Mucosa of rectum (tissue), 2 donors: ENCODE results near the gene GRPEL1.

Experiments
- H3K27ac ChIP-seq, 2 donors: one replicate each; pipeline ENCODE4 v1.7.0; 2013; ENCODE audit warnings: inconsistent platforms in 2 of 2, low read depth in 2 of 2, low read length in 2 of 2
- H3K27me3 ChIP-seq, 2 donors: one replicate each; pipeline ENCODE4 v1.7.0; 2013; ENCODE audit warnings: low read length in 2 of 2; ENCODE audit not compliant: control insufficient read depth in 2 of 2, insufficient read depth in 2 of 2
- H3K36me3 ChIP-seq, 2 donors: one replicate each; pipeline ENCODE4 v1.7.0; 2013; ENCODE audit warnings: low read length in 2 of 2; ENCODE audit not compliant: control insufficient read depth in 2 of 2, insufficient read depth in 2 of 2
- H3K4me1 ChIP-seq, 2 donors: one replicate each; pipeline ENCODE4 v1.7.0; 2013; ENCODE audit warnings: low read length in 2 of 2, mild to moderate bottlenecking in 1 of 2; ENCODE audit not compliant: control insufficient read depth in 2 of 2, insufficient read depth in 2 of 2
- H3K4me3 ChIP-seq, 2 donors: one replicate each; pipeline ENCODE4 v1.7.0; 2013; ENCODE audit warnings: low read length in 2 of 2
- H3K9ac ChIP-seq, 2 donors: one replicate each; pipeline ENCODE4 v1.7.0; 2013; ENCODE audit warnings: low read length in 2 of 2, low read depth in 1 of 2, mild to moderate bottlenecking in 1 of 2
- H3K9me3 ChIP-seq, 2 donors: one replicate each; pipeline ENCODE4 v1.7.0; 2013; ENCODE audit warnings: low read length in 2 of 2; ENCODE audit not compliant: control insufficient read depth in 2 of 2
- donor health status: healthy.
- donor health status: Normal muscosa, but diverticular disease.

GRPEL1 gene

DNA sequence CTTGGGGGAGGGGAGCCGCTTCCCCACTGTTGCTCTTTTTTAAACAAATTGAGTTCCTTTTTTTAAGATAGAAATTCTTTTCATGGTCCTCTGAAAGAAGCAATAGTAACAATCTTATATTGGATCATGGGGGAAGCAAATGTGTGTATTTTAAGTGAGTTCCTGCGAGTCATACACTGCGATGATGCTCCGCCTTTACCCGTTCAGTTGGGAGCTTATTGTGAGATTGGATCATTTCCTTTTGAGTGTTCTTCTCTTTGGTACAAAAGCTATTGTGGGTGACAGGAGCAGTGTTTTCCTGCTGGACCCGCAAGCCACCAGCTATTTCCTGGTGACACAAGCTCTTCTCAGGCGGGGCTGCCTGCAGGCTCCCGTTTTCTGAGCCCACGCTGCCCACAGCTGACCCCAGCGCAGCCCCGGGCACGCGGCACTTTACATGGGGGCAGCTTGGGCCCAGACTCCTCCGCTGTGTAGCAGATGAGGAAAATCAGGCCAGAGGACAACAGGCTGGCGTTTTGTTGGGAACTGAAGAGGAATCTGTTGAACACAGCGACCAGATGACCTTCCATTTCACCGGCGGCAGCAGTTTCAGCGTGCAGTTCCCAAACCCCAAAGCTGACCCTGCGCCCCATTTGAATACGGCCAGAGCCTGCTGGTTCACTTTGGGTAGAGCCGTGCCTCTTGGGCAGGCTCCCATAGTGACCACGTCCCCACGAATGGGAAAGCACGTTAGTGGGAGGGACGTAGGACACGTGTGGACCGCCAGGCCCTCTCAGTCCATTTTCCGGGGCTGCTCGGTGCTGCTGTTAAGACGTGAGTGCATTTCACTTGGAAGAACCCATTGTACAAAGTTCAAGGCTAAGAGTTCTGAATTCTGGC lies 12.5 kb downstream of the GRPEL1 start:
- Histone ChIP-seq H3K4me1 (peaks cover 0 to 2% of the 10 kb centered on the region in 2 donors), H3K27me3 (no peaks in the 10 kb centered on the region), H3K4me3 (no peak overlapping the region), H3K36me3 (peaks cover 40 to 48% of the 10 kb centered on the region in 2 donors), H3K27ac (no peak overlapping the region), H3K9me3 (no peaks in the 10 kb centered on the region), H3K9ac (no peak overlapping the region)

DNA sequence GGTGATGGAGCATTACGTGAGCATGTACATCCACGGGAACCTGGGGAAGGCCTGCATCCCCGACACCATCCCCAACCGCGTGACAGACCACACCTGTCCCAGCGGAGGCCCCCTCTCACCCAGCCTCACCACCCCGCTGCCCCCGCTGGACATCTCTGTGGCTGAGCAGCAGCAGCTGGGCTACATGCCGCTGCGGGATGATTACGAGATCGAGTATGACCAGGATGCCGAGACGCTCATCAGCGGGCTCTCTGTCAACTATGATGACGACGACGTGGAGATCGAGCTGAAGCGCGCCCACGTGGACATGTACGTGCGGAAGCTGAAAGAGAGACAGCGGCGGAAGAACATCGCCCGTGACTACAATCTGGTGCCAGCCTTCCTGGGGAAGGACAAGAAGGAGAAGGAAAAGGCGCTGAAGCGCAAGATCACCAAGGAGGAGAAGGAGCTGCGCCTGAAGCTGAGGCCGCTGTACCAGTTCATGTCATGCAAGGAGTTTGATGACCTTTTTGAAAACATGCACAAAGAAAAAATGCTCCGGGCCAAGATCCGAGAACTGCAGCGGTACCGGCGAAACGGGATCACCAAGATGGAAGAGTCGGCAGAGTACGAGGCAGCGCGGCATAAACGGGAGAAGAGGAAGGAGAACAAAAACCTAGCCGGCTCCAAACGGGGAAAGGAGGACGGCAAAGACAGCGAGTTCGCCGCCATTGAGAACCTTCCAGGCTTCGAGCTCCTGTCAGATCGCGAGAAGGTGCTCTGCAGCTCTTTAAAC lies 13.6 kb downstream of the GRPEL1 start:
- peaks cover 37 to 40% of the 10 kb centered on the region in 2 donors for H3K36me3 ChIP-seq
- peaks cover 0 to 2% of the 10 kb centered on the region in 2 donors for H3K4me1 ChIP-seq
- H3K4me3 ChIP-seq, result no peak overlapping the region
- no peaks in the 10 kb centered on the region for H3K27me3 ChIP-seq
- H3K27ac ChIP-seq, result no peak overlapping the region
- H3K9me3 ChIP-seq, result no peaks in the 10 kb centered on the region
- no peak overlapping the region for H3K9ac ChIP-seq

DNA sequence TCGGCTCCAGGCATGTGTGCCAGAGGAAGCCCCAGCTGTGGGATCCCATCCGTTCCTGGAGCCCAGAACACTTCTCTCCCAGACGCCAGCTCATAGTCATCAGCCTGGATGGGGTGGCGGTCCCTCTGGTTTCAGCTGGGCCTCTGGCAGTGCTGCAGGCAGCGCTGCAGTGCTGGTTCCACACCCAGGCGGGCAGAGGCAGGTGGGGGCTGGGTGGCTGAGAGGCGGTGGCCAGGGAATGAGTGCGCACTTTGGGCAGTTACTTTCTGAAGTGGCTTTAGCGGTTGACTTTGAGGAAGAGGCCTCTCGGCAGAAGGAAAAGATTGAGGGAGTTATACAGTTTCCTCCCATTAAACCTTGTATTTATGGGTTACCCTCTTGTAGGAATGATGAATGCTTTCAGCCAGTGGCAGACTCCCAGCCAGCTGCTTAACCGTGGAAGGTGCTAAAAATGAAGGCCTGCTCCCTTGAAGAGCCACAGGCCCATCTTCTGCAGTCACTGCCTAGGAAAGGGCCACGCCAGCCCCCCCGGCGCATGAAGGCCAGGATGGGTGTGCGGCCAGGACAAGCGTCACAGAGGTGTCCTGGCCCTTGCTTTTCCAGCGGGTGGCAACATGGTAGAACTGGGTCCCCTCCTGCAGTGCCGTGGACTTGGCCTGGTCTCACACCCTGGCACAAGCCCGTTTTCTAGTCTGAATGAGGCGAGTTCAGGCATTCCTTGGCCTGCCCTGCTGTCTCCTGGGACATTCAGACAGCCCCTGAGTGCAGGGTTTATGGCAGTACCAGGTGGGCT lies 14.7 kb downstream of the GRPEL1 start:
- no peaks in the 10 kb centered on the region for H3K9me3 ChIP-seq
- H3K4me1 ChIP-seq, result peaks cover 0 to 2% of the 10 kb centered on the region in 2 donors
- H3K36me3 ChIP-seq, result peaks cover 35% of the 10 kb centered on the region in 2 donors
- H3K9ac ChIP-seq, result no peak overlapping the region
- H3K4me3 ChIP-seq, result no peak overlapping the region
- H3K27ac ChIP-seq, result no peak overlapping the region
- no peaks in the 10 kb centered on the region for H3K27me3 ChIP-seq

DNA sequence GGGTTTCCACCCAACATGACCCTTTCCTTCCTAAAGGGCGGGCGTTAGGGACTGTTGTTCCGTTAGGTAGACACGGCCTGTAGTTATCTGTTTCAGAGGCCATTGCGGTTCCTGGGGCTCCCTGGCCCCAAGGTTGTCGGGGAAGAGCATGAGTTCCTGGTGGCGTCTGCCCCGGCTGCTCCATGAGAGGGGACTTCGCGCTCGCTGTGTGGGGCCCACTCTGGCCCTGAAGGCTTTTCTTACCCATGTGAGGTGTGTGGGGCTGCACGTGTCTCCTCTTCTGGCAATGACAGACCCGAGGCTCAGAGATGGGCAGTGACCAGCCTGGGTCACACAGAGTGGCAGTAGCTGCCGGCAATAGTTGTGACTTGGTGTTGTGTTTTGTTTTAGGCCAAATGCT lies 15.6 kb downstream of the GRPEL1 start:
- H3K4me1 ChIP-seq, result peaks cover 0 to 2% of the 10 kb centered on the region in 2 donors
- H3K27ac ChIP-seq, result no peak overlapping the region
- H3K36me3 ChIP-seq, result peaks cover 35 to 37% of the 10 kb centered on the region in 2 donors
- H3K9ac ChIP-seq, result no peak overlapping the region
- no peaks in the 10 kb centered on the region for H3K9me3 ChIP-seq
- no peaks in the 10 kb centered on the region for H3K27me3 ChIP-seq
- no peak overlapping the region for H3K4me3 ChIP-seq

DNA sequence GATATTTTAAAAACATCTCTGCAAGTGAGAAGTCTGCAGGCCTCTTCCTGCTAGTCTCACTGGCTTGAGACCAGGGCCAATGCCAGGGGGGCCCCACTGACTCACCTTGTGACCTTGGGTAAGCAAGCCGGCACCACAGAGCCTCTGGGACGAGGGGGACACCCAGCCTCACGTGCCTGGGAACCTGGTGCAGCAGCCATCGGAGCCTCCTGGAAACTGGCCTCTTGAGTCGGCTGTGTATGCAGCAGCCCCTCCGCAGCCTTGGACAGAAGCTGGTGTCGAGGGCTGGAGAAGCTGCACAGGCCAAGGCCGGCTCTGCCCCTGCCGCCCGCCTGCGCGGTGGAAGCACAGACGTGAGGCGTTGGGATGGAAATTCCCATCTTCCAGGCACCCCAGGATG lies 16.0 kb downstream of the GRPEL1 start:
- Histone ChIP-seq H3K27me3 (no peaks in the 10 kb centered on the region), H3K9ac (no peak overlapping the region), H3K4me1 (peaks cover 0 to 2% of the 10 kb centered on the region in 2 donors), H3K36me3 (peaks cover 35 to 37% of the 10 kb centered on the region in 2 donors), H3K27ac (no peak overlapping the region), H3K9me3 (no peaks in the 10 kb centered on the region), H3K4me3 (no peak overlapping the region)

DNA sequence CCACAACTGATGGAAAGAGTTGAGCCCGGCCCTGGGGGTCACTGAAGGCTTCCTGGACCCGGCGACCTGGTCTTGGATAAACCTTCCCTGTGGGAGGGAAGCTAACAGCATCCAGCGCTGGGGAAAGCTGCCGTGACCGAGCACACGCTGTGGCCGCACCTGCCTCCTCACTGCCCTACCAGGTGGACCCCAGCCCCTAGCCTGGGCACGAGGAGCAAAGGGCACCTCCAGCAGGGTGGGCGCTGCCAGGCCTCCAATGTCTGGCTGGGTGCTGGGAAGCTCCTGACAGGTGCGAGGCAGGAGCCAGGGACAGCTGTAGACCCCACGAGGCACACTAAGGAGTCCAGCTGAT lies 16.7 kb downstream of the GRPEL1 start:
- Histone ChIP-seq H3K36me3 (peaks cover 30 to 32% of the 10 kb centered on the region in 2 donors), H3K4me1 (peaks cover 4 to 6% of the 10 kb centered on the region in 2 donors), H3K4me3 (no peak overlapping the region), H3K27ac (no peak overlapping the region), H3K9me3 (no peaks in the 10 kb centered on the region), H3K27me3 (no peaks in the 10 kb centered on the region), H3K9ac (no peak overlapping the region)

DNA sequence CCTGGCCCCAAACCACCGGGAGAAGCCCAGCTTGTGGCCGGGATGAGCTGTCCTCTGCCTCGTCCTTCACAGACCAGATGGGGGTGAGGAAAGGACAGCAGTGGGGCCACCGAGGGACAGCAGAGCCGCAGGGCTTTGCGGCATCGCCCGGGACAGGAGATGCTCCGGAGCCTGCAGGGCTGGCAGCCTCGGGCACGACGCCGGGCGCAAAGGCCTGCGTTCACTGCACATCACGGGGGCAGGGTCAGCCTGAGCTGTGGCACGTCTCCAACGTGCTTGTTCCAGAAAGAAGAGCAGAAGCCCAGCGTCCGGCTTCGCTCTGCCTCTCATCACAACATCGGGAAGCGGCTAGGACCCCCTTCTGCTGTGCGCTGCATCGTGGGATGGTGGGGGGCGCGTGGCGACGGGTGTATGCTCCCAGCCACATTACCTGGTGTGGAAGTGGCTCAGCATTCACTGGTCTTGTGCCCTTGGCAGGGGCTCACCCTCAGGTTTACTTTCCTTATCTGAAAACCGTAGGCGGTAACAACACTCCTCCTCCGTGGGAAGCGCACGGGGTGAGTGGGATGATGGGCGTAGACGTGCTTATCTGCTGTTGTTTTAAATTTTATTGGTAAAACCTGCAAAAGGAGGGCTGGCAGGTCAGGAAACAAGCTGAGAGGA lies 17.3 kb downstream of the GRPEL1 start:
- Histone ChIP-seq H3K4me1 (peaks cover 8 to 9% of the 10 kb centered on the region in 2 donors), H3K9me3 (no peaks in the 10 kb centered on the region), H3K27ac (no peak overlapping the region), H3K36me3 (peaks cover 27 to 32% of the 10 kb centered on the region in 2 donors), H3K27me3 (no peaks in the 10 kb centered on the region), H3K4me3 (no peak overlapping the region), H3K9ac (no peak overlapping the region)

DNA sequence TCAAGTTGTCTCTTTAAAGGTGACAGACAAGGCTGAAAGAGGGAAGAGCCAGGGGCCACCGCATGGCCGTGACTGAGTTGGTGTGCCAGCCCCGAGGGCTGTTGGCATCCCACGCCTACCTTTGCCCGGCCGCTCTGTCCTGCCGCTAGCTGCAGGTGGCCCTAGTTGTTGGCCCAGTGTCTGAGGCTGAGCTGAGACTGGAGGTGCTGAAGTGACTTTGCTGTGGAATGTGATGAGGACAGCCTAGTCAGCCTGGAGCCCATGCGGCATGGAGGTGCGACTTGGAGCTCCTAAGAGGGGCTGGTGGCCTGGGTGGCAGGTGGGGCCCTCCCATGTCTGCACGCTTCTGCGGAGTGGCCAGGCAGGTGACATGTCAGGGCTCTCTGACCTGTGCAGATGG lies 18.1 kb downstream of the GRPEL1 start:
- Histone ChIP-seq H3K9me3 (no peaks in the 10 kb centered on the region), H3K27me3 (no peaks in the 10 kb centered on the region), H3K4me1 (peaks cover 17 to 18% of the 10 kb centered on the region in 2 donors), H3K27ac (no peak overlapping the region), H3K36me3 (peaks cover 20 to 24% of the 10 kb centered on the region in 2 donors), H3K4me3 (no peak overlapping the region), H3K9ac (no peak overlapping the region)

DNA sequence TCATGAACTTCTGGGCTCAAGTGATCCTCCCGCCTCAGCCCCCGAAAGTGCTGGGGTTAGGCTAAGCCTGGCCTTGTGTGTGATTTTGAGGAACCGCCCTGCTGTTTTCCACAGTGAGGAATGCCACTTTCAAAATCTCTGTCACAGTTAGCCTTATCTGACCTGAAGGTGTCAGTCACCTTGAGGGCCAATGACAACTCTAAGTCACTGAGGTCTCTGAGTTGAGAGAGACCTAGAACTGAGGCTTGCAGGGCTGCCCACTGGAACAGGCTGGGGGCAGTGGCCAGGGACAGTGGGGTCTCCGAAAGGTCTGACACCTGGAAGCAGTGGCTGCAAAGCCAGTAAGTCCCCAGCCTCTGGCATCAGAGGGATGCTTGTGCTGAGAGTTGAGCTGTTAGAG lies 18.6 kb downstream of the GRPEL1 start:
- Histone ChIP-seq H3K4me1 (peaks cover 21 to 22% of the 10 kb centered on the region in 2 donors), H3K9me3 (no peaks in the 10 kb centered on the region), H3K9ac (no peak overlapping the region), H3K27me3 (no peaks in the 10 kb centered on the region), H3K36me3 (peaks cover 15 to 20% of the 10 kb centered on the region in 2 donors), H3K4me3 (no peak overlapping the region), H3K27ac (no peak overlapping the region)
